ENCODE results near the gene PTPN1. TPM values are rescaled to one million over a fixed set of nuclear protein-coding genes. Genes with fewer than 3 reads are reported as not detected.

Gene PTPN1
- total RNA-seq, 1 donor from 2014 or later, result 30.3 TPM

- peaks cover 5% of the 10 kb centered on the region for H3K36me3 Mint-ChIP-seq (ENCODE audit: low read depth)
- TF ChIP-seq, protein P1, sequence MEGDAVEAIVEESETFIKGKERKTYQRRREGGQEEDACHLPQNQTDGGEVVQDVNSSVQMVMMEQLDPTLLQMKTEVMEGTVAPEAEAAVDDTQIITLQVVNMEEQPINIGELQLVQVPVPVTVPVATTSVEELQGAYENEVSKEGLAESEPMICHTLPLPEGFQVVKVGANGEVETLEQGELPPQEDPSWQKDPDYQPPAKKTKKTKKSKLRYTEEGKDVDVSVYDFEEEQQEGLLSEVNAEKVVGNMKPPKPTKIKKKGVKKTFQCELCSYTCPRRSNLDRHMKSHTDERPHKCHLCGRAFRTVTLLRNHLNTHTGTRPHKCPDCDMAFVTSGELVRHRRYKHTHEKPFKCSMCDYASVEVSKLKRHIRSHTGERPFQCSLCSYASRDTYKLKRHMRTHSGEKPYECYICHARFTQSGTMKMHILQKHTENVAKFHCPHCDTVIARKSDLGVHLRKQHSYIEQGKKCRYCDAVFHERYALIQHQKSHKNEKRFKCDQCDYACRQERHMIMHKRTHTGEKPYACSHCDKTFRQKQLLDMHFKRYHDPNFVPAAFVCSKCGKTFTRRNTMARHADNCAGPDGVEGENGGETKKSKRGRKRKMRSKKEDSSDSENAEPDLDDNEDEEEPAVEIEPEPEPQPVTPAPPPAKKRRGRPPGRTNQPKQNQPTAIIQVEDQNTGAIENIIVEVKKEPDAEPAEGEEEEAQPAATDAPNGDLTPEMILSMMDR (IDR thresholded peaks at IDR 0.05), result no peak
- peak overlapping the region; percentile 78 for H3K27ac Mint-ChIP-seq (ENCODE audit: unreplicated experiment)
- no peaks in the 10 kb centered on the region for H3K9me3 Mint-ChIP-seq (ENCODE audit: low read depth)
- H3K4me3 Mint-ChIP-seq (ENCODE audit: unreplicated experiment), result no peak overlapping the region
- H3K27me3 Mint-ChIP-seq (ENCODE audit: low read depth), result no peaks in the 10 kb centered on the region
- no peak for DNase-seq (ENCODE audit: low spot score)
- H3K4me1 Mint-ChIP-seq (ENCODE audit: low read depth), result peaks cover 60% of the 10 kb centered on the region
Observed at GRCh38 chr20:50559856-50560638, 49.9 kb downstream of the PTPN1 start.

- Mint-ChIP-seq H3K4me3 (ENCODE audit: unreplicated experiment) (peak overlapping the region; percentile 40), H3K27me3 (ENCODE audit: low read depth) (no peaks in the 10 kb centered on the region), H3K36me3 (ENCODE audit: low read depth) (peaks cover 7% of the 10 kb centered on the region), H3K4me1 (ENCODE audit: low read depth) (peaks cover 60% of the 10 kb centered on the region), H3K9me3 (ENCODE audit: low read depth) (no peaks in the 10 kb centered on the region), H3K27ac (ENCODE audit: unreplicated experiment) (peak overlapping the region; percentile 97)
- TF ChIP-seq, protein P1 (IDR thresholded peaks at IDR 0.05), result no peak
- no peak for DNase-seq (ENCODE audit: low spot score)
Observed at GRCh38 chr20:50560867-50561266, 50.7 kb downstream of the PTPN1 start.

DNA sequence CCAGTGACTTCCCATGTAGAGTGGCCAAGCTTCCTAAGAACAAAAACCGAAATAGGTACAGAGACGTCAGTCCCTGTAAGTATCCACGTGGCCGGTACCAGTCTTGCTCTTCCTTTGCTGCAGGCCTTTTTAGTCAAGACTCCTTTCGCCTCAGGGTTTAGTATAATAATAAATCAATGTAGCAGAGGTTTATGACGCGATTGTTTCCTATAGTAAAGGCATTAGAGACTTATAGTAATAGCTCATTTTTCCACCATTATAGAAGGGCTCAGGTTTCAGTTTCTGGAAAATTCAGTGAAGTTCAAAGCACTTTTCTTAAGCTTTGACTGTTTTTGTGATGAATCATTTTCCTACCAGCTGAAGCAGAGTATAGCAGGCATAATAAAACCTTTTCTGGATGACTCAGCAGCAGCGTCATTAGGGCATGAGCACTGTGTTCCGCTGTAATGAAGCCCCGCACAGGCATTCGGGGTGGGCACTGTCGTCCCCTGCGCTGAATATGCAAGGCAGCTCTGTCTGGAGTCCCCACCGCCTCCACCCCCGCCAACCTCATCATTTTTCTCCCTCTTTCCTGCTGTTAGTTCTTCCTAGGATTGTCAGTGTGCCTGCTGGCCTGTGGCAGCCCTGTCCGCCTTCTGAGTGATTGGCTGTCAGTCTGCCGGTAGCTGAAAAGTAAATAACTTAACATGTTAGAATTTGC lies 51.3 kb downstream of the PTPN1 start:
- Mint-ChIP-seq H3K36me3 (ENCODE audit: low read depth) (peaks cover 8% of the 10 kb centered on the region), H3K9me3 (ENCODE audit: low read depth) (no peaks in the 10 kb centered on the region), H3K4me3 (ENCODE audit: unreplicated experiment) (peak overlapping the region; percentile 44), H3K4me1 (ENCODE audit: low read depth) (peaks cover 60% of the 10 kb centered on the region), H3K27me3 (ENCODE audit: low read depth) (no peaks in the 10 kb centered on the region), H3K27ac (ENCODE audit: unreplicated experiment) (peak overlapping the region; percentile 97)
- TF ChIP-seq, protein P1 (IDR thresholded peaks at IDR 0.05), result no peak
- no peak for DNase-seq (ENCODE audit: low spot score)

- Mint-ChIP-seq H3K4me3 (ENCODE audit: unreplicated experiment) (peak overlapping the region; percentile 44), H3K27me3 (ENCODE audit: low read depth) (no peaks in the 10 kb centered on the region)
- TF ChIP-seq, protein P1 (IDR thresholded peaks at IDR 0.05), result no peak
Observed at GRCh38 chr20:50562262-50562701, 52.1 kb downstream of the PTPN1 start.

DNA sequence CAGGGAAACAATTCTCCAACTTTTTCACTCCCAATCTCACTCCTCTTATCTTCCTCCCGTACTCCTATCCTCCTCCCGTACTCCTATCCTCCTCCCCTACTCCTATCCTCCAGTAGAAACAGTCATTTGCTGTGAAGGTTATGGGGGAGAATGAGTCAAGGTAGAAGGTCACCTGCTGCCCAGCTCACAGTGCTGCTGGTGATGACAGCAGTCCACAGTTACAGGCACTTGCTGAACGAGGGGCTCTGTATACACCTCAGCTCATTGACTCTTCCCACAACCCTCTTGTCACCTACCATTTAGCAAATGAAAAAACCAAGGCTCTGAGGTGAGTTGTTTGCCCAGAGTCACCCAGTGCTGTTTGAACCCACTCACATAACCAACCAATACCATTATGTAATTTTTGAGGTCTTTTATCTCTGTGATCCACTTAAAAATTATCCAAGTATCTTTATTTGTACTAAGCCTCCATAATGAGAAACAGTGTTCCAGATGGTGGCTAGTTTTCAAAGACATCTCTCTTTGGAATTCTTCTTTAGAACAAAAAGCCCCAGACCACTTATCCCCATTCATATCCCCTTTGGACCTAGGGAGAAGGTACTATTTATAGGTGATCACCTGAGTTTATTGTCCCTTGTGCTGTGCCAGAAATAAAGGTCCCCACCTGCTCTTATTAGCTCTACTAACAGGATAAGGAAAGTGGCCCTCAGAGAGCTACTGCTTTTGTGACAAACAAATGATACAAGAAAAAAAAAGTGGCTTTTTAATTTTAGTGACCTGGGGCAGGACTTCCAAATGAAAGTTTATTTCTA lies 53.2 kb downstream of the PTPN1 start:
- peaks cover 51% of the 10 kb centered on the region for H3K4me1 Mint-ChIP-seq (ENCODE audit: low read depth)
- H3K27me3 Mint-ChIP-seq (ENCODE audit: low read depth), result no peaks in the 10 kb centered on the region
- TF ChIP-seq, protein P1 (IDR thresholded peaks at IDR 0.05), result no peak
- peak overlapping the region; percentile 65 for H3K27ac Mint-ChIP-seq (ENCODE audit: unreplicated experiment)
- H3K4me3 Mint-ChIP-seq (ENCODE audit: unreplicated experiment), result no peak overlapping the region
- DNase-seq (ENCODE audit: low spot score), result no peak
- H3K9me3 Mint-ChIP-seq (ENCODE audit: low read depth), result no peaks in the 10 kb centered on the region
- H3K36me3 Mint-ChIP-seq (ENCODE audit: low read depth), result peaks cover 8% of the 10 kb centered on the region

More at GRCh38 chr20:50562262-50562701, 52.1 kb downstream of the PTPN1 start:
- Mint-ChIP-seq H3K4me1 (ENCODE audit: low read depth) (peaks cover 60% of the 10 kb centered on the region), H3K36me3 (ENCODE audit: low read depth) (peaks cover 8% of the 10 kb centered on the region), H3K27ac (ENCODE audit: unreplicated experiment) (peak overlapping the region; percentile 97), H3K9me3 (ENCODE audit: low read depth) (no peaks in the 10 kb centered on the region)
- DNase-seq (ENCODE audit: low spot score), result no peak

Measured in chondrocyte (in vitro differentiated cells).